HG03280 (cell line): ENCODE data around the gene SPNS2.

Experiments used
- ATAC-seq: cut with Tn5 transposase; IDR thresholded peaks from one replicate; pipeline ENCODE4 v1.9.1; 2021; ENCODE audit warnings: mild to moderate bottlenecking, moderate library complexity; ENCODE audit not compliant: unreplicated experiment

Gene SPNS2

GRCh38 chr17:4503283-4504025 is 4.8 kb downstream of the SPNS2 start:
- ATAC-seq = no peak

DNA sequence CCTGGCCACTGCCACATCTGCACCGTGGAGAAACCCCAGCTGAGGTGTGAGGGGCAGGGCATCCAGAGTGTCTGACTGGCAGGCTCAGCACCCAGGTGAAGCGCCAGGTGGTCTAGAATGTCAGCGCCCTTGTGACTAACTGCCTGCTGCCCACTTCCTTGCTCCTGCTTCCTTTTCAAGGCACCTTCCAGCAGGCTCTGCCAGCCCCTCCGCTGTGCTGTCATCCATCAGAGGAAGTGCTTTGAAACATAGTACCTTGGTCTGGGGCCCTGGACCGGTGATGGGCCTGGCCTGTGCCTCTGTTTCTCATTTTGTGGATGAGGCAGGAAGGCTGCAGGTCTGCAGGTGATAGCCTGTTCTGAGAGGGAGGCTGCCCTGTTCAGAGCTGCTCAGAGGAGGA is 5.5 kb downstream of the SPNS2 start:
- ATAC-seq = no peak

DNA sequence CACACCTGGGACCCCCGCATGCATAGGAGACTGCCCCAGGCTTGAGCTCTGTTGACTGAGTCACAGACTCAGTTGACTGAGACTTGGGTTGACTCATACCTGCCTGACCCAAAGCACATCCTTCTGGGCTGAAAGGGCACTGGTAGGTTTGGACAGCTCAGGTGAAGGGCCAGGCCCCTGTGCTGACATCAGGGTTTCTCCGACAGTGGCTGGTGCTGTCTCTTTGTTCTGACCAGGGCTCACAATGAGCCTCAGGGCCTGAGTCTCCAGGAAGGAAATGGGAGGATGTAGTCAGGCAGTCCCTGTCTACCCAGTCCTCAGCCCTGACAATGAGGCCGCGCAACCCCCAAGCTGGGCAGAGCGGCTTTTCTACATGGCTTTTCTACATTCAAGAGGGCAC is 6.5 kb downstream of the SPNS2 start:
- ATAC-seq = no peak

GRCh38 chr17:4506175-4506813 is 7.6 kb downstream of the SPNS2 start:
- no peak for ATAC-seq

GRCh38 chr17:4506892-4507291 is 8.2 kb downstream of the SPNS2 start:
- no peak for ATAC-seq

- ATAC-seq = no peak
Measured at GRCh38 chr17:4507361-4508111, 8.9 kb downstream of the SPNS2 start.

- no peak for ATAC-seq
Measured at GRCh38 chr17:4508207-4508606, 9.5 kb downstream of the SPNS2 start.

GRCh38 chr17:4509401-4509800 is 10.7 kb downstream of the SPNS2 start:
- ATAC-seq = no peak

- ATAC-seq = no peak
Measured at GRCh38 chr17:4509923-4510617, 11.4 kb downstream of the SPNS2 start.

DNA sequence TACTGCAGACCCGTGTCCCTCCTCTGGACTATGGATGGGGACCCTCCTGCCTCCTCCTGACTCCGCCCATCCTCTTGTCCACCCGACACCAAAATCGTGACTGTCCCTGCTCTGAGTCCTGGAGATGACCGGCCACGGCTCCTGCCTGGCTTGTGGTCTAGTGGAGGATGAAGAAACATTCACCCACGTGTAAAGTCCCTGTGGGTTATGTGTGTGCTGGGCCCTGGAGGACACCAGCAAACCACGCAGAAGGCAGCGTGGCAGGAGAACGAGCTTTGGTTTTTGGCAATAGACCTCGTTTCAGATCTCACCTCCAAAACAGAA is 11.9 kb downstream of the SPNS2 start:
- no peak for ATAC-seq

DNA sequence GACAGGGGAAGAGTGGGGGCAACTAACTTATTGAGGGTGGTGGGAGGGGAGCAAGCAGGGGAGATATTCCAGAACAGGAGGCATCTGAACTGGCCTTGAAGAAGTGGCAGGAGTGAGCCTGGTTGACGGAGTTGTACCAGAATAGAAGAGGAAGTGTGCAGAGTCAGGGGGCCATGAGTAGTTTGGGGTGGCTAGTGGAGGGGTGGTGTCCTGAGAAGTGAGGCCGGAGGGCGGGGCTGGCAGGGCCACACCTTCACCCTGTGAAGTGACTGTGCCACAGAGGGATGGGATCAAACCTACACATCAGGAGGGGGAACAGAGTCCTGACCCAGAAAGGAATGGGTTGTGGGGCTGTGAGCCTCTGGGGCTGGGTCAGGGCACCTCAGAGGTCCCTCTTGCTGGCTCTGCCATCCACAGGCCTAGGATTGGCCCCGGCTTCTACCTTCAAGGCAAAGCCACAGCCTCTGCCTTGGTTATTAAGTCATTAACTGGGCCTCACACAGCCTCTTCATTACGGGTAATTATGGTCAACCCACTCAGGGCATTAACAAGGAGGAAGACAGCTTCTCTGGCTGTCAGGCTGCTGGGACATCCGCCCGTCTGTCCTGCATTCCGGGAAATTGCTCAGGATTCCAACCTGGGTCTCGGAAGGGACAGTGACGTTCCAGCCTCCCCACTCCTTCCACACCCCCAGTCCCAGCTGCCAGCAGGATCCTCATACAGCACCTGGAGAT is 12.7 kb downstream of the SPNS2 start:
- ATAC-seq = no peak

GRCh38 chr17:4512156-4513112 is 13.8 kb downstream of the SPNS2 start:
- no peak for ATAC-seq

- no peak for ATAC-seq
Measured at GRCh38 chr17:4513113-4514032, 14.7 kb downstream of the SPNS2 start.

DNA sequence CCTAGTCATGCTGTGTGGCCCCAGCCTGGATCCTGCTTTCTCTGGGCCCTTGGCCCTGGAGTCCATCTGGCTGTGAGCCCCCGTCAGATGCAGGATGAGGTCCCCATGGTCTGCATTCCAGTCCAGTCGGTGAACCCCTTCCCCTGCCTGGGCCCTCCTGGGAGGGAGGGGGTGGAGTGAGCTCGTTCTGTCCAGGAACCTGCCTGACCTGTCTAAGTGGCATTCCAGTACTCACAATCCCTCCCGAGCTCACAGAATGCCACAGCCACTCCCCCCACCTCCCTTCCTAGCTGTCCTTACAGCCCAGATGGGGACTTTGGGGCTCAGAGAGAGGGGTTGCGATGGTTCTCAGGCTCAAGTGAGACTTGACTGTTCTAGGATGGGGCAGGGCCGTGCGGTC is 15.5 kb downstream of the SPNS2 start:
- no peak for ATAC-seq

DNA sequence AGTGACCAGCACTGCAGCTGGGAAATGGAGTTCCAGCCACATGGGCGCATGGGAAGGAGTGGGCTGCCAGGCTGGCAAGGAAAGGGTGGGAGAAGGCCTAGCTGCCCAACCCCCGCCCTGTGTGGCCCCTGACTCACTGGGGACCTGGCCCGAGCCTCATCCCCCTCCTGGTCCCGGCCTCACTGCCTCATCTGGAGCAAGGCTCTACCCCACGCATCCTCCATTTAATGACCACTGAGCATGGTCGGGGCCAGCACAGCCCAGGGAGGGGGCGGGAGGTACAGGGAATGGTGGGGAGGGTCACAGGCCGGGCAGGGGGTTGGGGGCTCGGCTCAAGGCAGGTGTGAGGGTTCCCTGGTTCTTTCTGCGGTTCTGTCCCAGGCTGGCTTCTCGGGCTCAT is 16.1 kb downstream of the SPNS2 start:
- no peak for ATAC-seq

GRCh38 chr17:4515501-4515900 is 16.8 kb downstream of the SPNS2 start:
- ATAC-seq = no peak

DNA sequence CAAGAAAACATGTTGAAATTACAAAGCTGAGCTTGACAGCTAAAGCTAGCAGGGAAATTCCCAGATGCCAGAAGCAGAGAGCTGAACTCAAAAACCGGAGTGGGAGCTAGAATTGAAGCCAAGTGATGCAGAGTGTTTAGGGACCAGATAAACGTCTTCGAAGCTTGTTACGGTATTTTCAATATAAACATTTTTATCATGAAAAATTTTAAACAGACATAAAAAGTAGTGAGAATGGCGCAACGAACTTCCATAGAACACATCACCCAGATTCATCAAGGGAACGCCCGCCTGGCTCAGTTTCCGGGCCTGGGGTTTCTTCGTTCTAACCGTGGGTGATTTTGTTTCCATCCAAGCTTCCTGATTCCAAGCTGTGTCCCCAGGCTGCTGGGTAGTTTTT is 18.1 kb downstream of the SPNS2 start:
- ATAC-seq = no peak

DNA sequence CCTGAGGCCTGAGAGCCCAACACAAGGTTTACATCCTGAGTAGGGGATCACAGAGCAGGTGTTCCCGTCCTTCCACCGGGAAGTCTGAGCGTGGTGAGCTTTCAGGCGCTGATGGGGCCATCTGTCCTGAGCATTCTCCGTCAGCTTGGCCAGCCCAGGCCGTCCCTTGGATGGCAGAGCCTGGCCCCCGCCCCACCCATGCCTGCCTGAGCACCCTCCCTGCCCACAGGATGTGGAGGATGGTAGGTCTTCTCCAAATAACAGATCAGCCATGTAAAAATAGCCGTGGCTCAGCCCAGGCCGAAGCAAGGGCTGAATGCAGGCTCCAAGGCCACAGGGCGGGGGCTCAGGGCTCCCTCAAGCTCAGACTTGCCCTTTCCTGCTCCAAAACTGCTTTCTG is 20.2 kb downstream of the SPNS2 start:
- ATAC-seq = no peak

GRCh38 chr17:4519361-4519788 is 20.7 kb downstream of the SPNS2 start:
- ATAC-seq = no peak
